Neural cell (in vitro differentiated cells): ENCODE measurements around the gene ZNF726.
"Not testable (repeated sequence)": the region's sequence is repeated elsewhere in the genome, so short reads cannot be mapped to it uniquely, and the experiment has no call there.

Experiments
- EP300 ChIP-seq: fragments of 450-650 bp; conservative IDR thresholded peaks from 2 replicates; pipeline ENCODE4 v1.6.1; 2014; ENCODE audit warnings: antibody characterized with exemption, mild to moderate bottlenecking, moderate library complexity; ENCODE audit not compliant: poor library complexity, severe bottlenecking
- TF ChIP-seq, protein P1 (sequence below): fragments of 450-650 bp; IDR thresholded peaks from 2 replicates; pipeline ENCODE4 v1.5.1; 2014; ENCODE audit warnings: antibody characterized with exemption, mild to moderate bottlenecking, moderate library complexity; ENCODE audit not compliant: poor library complexity, severe bottlenecking

- TF ChIP-seq, protein P1, sequence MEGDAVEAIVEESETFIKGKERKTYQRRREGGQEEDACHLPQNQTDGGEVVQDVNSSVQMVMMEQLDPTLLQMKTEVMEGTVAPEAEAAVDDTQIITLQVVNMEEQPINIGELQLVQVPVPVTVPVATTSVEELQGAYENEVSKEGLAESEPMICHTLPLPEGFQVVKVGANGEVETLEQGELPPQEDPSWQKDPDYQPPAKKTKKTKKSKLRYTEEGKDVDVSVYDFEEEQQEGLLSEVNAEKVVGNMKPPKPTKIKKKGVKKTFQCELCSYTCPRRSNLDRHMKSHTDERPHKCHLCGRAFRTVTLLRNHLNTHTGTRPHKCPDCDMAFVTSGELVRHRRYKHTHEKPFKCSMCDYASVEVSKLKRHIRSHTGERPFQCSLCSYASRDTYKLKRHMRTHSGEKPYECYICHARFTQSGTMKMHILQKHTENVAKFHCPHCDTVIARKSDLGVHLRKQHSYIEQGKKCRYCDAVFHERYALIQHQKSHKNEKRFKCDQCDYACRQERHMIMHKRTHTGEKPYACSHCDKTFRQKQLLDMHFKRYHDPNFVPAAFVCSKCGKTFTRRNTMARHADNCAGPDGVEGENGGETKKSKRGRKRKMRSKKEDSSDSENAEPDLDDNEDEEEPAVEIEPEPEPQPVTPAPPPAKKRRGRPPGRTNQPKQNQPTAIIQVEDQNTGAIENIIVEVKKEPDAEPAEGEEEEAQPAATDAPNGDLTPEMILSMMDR, result not testable (repeated sequence)
- not testable (repeated sequence) for TF ChIP-seq EP300
Observed at GRCh38 chr19:23963396-23963795, 48.7 kb downstream of the ZNF726 start.
